Kasumi-1 (cell line): ENCODE measurements around the gene KCTD7.
"Not testable (repeated sequence)": the region's sequence is repeated elsewhere in the genome, so short reads cannot be mapped to it uniquely, and the experiment has no call there.

Source experiments
- DNase-seq, 2 experiments: peaks; one replicate each; lab custom pipeline; 2025; lab: John Stamatoyannopoulos, UW

The KCTD7 gene

GRCh38 chr7:66617295-66617694 lies 11.4 kb upstream of the KCTD7 start:
- no peak for DNase-seq

DNA sequence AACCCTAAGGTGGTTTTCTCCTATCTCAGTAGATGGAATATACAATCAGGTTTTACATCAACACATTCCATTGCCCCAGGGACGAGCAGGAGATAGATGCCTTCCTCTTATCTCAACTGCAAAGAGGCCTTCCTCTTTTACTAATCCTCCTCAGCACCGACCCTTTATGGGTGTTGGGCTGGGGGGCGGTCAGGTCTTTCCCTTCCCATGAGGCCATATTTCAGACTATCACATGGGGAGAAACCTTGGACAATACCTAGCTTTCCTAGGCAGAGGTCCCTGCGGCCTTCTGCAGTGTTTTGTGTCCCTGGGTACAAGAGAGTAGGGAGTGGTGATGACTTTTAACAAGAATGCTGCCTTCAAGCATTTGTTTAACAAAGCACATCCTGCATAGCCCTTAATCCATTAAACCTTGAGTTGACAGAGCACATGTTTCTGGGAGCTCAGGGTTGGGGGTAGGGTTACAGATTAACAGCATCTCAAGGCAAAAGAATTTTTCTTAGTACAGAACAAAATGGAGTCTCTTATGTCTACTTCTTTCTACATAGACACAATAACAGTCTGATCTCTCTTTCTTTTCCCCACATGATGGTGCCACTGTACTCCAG lies 9.2 kb upstream of the KCTD7 start:
- DNase-seq, result not testable (repeated sequence)

GRCh38 chr7:66626331-66626934 lies 2.2 kb upstream of the KCTD7 start:
- no peak for DNase-seq

GRCh38 chr7:66627151-66627681 lies 1.5 kb upstream of the KCTD7 start:
- peak; percentile 37 to 38 for DNase-seq

GRCh38 chr7:66627881-66628360 lies 760 bp upstream of the KCTD7 start:
- peak; percentile 36 to 39 for DNase-seq

DNA sequence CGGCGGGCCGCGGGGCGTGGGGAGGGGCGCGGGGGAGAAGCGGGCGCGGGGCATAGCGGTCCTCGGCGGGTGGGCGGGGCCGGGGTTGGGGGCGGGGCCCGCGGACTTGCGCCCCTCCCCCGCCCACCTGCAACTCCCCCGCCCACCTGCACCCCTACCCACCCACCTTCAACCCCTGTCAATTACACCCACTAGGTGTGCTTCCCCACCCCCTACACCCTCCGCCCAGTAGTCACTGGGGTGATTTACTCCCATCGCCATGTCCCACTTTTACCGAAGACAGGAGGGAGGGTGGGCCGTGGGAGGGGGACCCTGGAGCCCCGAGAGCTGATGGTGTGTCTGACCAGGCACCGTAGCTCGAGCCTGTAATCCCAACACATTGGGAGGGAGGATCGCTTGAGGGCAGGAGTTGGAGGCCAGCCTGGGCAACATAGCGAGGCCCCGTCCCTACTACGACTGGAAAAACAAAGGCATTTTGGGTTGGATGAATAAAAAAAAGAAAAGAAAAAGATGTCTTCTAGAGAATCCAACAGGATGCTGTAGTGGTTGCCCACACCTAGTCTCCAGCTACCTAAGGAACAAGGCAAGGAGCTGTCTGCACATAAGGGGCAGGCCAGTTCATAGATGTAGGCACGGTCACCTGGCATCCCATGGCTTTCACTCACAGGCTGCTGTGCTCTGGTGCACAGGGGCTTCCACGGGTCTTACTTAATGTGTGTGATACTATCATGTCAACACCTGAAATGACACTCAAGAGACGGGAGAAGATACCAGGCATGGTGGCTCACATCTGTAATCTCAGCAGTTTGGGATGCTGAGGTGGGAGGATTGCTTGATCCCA lies 761 bp downstream of the KCTD7 start:
- DNase-seq, result no peak

DNA sequence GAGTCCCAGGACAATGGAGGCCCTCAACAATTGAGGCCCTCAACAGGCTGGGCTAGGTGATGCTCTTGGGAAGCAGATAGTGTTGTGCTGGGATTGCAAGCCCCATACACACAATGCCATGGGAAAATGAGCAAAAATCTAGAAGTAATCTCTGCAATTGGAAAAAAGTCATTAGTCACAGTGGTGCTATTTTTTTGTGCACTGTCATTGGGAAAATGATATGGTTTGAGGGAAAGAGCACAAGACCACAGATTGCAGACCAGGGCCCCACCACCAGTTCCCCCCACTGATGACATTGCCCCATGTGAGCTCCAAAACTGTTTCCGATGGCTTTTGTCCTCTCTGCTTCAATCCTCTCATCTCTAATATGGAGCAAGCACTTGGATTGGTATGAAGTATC lies 1.9 kb downstream of the KCTD7 start:
- DNase-seq, result no peak

DNA sequence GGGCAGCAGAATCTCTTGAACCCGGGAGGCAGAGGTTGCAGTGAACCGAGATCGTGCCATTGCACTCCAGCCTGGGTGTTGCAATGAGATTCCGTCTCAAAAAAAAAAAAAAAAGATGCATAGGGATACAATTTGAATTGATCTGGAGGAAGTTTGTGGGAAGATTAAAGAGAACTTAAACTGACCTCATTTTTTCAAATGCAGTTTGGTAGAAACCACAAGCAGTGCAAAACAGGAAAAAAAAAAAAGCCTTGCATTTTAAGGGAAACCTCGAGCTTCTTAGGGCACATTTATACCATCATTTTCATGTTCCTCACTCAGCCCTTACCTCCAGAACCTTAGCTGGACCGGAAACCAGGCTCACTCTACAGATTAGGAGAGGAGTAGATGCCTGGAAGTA lies 2.8 kb downstream of the KCTD7 start:
- peak; percentile 61 to 69 for DNase-seq

- no peak for DNase-seq
Observed at GRCh38 chr7:66634816-66635215, 6.1 kb downstream of the KCTD7 start.

DNA sequence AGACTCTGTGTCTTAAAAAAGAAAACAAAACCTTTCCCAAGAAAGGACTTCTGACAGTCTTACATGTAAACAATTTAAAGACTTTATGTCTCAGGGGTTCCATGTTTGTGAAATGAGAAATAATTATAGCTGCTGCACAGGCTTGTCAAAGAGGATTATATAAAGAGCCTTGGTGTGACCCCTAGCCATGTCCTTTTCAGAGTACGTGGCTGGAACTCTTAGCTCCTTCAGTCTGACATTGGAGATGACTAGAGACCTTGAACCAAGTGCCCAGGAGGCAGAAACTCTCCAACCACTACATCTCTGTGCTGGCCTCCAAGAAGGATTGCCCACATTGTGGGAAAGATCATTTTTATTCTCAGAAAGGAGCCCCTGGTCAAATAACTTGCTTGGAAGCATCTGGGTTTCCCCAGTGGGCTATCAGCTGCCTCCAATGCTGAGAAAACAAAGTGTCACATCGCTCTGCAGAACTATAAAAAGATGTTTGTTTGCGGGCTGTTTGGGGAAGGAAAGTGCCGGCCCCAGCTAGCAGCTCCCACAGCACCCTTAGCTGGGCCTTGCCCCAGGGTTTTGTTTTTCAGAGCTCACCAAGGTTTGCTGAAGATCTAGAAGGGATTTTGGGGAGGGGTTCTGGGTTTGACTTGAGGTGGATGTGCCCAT lies 6.8 kb downstream of the KCTD7 start:
- not testable (repeated sequence) for DNase-seq

- not testable (repeated sequence) for DNase-seq
Observed at GRCh38 chr7:66635982-66636546, 7.4 kb downstream of the KCTD7 start.

- DNase-seq, result no peak
Observed at GRCh38 chr7:66638309-66639099, 9.8 kb downstream of the KCTD7 start.

GRCh38 chr7:66639773-66640172 lies 11.1 kb downstream of the KCTD7 start:
- no peak for DNase-seq

DNA sequence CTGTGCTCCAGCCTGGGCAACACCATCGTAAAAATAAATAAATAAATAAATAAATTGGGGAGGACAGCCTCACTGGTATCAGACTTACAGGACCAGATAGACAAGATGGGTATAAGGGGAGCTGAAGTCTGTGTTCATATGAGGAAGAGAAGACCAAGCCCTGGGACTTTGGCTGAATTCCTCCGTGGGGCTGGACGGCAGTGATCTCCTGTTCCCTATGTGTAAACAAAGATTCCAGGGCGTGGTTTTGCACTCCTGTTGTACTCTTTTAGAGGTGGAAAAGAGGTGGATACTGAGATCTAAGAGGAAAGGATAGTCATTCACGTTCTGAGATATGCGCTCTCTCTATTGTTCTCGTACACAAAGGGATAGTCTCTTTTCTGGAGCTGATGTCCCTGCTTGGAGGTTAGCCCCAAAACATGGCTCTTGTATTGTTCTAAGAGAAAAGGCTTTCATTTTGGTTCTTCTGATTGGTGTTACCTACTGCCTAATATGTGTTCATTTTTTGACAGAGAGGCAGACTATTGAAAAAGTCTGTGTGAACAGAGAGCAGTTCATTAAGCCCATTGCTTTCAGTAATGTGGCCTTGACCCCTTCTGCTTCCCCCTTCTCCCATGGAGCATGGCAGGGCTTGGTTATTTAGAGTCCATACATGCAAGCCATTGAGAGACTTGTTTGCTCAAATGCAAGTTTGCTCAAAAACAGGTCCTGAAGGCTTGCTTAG lies 12.3 kb downstream of the KCTD7 start:
- no peak for DNase-seq

GRCh38 chr7:66641526-66641871 lies 12.8 kb downstream of the KCTD7 start:
- no peak for DNase-seq

DNA sequence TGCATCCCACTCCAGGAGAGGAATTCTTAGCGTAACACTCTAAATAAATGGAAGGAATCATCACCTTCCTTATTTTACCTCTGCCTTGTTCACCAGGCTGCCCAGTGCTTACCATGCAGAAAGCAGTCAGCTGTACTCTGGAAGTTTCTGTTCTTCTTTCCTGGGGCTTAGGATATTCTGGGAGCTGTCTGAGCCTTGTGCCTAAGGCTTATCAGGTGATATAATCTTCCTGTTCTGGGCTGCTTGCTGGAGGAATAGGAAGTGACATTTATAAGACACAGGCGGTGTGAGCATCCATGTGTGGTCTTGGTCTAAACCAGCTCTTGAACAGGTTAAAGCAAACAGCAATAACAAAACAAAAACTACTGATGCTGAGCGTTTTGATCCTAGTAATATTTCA lies 13.5 kb downstream of the KCTD7 start:
- no peak for DNase-seq

DNA sequence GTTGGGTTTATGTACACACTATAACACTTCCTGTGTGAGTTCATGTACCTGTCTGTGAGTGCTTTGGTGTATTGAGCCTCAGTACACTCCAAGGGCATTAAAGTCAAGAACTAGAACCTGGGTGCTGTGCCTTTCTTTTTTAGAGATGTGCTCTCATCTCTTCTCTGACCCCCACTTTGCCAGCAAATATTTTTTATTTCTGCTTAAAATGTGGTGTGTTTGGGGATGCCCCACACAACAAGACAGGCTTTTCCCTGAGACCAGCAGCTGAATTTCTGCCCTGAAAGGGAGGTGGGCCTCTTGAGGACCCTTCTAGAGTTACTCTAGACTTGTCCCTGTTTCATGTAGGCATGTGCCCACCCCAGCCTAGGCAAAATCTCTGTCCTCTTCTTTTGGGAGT lies 14.3 kb downstream of the KCTD7 start:
- DNase-seq, result no peak

- no peak for DNase-seq
Observed at GRCh38 chr7:66643395-66643794, 14.7 kb downstream of the KCTD7 start.

GRCh38 chr7:66651026-66651425 lies 22.3 kb downstream of the KCTD7 start:
- DNase-seq, result not testable (repeated sequence)

- not testable (repeated sequence) for DNase-seq
Observed at GRCh38 chr7:66653719-66654274, 25.1 kb downstream of the KCTD7 start.
